ENCODE data around the gene ZBTB49. TPM values are rescaled to one million over a fixed set of nuclear protein-coding genes. Genes with fewer than 3 reads are reported as not detected.
A peak's percentile ranks its signal among the peaks of the same experiment; 100 is the strongest.

ZBTB49 gene
- total RNA-seq, 3 donors from 2014 or later = 3.5 to 8.9 (median 8.4) TPM

DNA sequence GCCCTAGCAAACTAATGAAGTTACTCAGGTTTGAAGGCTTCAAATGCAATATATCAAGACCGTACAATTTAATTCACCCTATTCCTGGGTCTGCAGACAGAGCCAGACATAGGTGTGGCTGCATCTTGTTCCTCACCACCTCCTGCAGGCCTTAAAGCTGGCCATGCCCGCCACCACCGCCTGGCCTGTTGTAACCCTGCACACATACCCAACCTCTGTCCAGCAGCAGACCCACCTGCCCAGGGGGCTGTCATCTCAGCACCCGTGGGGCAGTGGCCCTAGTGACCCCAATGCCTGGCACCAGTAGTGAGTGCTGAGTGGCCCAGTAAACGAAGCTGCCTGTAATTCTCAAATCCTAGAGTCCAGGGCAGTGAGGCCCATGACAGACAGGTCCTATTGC is 40.7 kb downstream of the ZBTB49 start:
- DNase-seq (no peak), ATAC-seq (no peak)
- Histone ChIP-seq H3K9me3 (no peaks in the 10 kb centered on the region), H3K4me1 (ENCODE audit: low read depth) (no peaks in the 10 kb centered on the region), H3K4me3 (no peak overlapping the region), H3K36me3 (ENCODE audit: low read depth) (no peaks in the 10 kb centered on the region)
- intact Hi-C loops (cut with DNase I, micrococcal nuclease) = loop anchor here in 1 of 2 donors (10.0 kb wide), 1 partner anchor 76 kb away; no protein-coding TSS in a partner anchor
- TF ChIP-seq, protein P1, sequence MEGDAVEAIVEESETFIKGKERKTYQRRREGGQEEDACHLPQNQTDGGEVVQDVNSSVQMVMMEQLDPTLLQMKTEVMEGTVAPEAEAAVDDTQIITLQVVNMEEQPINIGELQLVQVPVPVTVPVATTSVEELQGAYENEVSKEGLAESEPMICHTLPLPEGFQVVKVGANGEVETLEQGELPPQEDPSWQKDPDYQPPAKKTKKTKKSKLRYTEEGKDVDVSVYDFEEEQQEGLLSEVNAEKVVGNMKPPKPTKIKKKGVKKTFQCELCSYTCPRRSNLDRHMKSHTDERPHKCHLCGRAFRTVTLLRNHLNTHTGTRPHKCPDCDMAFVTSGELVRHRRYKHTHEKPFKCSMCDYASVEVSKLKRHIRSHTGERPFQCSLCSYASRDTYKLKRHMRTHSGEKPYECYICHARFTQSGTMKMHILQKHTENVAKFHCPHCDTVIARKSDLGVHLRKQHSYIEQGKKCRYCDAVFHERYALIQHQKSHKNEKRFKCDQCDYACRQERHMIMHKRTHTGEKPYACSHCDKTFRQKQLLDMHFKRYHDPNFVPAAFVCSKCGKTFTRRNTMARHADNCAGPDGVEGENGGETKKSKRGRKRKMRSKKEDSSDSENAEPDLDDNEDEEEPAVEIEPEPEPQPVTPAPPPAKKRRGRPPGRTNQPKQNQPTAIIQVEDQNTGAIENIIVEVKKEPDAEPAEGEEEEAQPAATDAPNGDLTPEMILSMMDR (IDR thresholded peaks at IDR 0.05) = no peak

DNA sequence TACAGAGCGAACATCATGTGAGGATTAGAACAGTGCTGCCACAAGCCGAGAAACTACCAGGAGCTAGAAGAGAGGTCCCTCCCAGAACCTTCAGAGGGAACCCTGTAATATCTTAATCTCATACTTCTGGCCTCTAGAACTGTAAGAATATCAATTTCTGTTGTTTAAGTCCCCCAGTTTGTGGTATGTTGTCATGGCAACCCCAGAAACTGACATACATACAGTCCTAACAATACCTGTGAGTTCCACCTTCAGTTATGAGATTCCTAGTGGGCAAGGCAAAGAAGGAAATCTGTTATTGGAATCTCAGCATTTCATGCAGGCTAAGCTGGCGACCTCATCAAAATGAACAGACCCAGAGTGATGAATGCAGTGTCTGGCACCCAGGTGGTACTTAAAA is 42.5 kb downstream of the ZBTB49 start:
- H3K9me3 ChIP-seq = no peaks in the 10 kb centered on the region
- intact Hi-C loops (cut with DNase I, micrococcal nuclease) = loop anchor here in 1 of 2 donors (10.0 kb wide), 1 partner anchor 78 kb away; no protein-coding TSS in a partner anchor
- H3K4me1 ChIP-seq (ENCODE audit: low read depth) = no peaks in the 10 kb centered on the region
- ATAC-seq = no peak
- no peak for DNase-seq
- H3K4me3 ChIP-seq = no peak overlapping the region
- no peaks in the 10 kb centered on the region for H3K36me3 ChIP-seq (ENCODE audit: low read depth)
- TF ChIP-seq, protein P1 (IDR thresholded peaks at IDR 0.05) = no peak

DNA sequence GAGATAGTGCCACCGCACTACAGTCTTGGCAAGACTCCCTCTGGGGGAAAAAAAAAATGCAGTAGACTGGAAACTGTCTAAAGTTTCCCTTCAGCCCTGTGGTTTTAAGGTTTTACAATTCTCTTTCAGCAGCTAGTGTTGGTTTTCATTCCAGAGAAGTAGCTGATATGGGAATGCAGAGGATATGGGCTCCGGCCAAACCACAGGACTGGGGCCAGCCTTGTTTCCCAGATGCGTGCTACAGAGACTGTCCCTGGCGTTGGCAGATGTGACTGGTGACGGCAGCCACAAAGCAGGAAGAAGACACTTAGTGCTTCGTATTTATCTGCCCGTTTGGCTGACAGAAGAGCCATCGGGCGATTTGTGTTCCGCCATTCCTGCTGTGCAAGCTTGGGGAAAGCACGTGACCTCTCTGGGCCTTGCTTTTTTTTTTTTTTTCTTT is 43.2 kb downstream of the ZBTB49 start:
- intact Hi-C loops (cut with DNase I, micrococcal nuclease) = loop anchor here in 1 of 2 donors (10.0 kb wide), 1 partner anchor 78 kb away; no protein-coding TSS in a partner anchor
- TF ChIP-seq, protein P1 (IDR thresholded peaks at IDR 0.05) = no peak
- ATAC-seq (no peak), DNase-seq (peak in 1 of 3 donors; percentile 31)
- H3K4me1 ChIP-seq (ENCODE audit: low read depth) = no peaks in the 10 kb centered on the region
- no peak overlapping the region for H3K4me3 ChIP-seq
- no peaks in the 10 kb centered on the region for H3K36me3 ChIP-seq (ENCODE audit: low read depth)
- H3K9me3 ChIP-seq = no peaks in the 10 kb centered on the region

DNA sequence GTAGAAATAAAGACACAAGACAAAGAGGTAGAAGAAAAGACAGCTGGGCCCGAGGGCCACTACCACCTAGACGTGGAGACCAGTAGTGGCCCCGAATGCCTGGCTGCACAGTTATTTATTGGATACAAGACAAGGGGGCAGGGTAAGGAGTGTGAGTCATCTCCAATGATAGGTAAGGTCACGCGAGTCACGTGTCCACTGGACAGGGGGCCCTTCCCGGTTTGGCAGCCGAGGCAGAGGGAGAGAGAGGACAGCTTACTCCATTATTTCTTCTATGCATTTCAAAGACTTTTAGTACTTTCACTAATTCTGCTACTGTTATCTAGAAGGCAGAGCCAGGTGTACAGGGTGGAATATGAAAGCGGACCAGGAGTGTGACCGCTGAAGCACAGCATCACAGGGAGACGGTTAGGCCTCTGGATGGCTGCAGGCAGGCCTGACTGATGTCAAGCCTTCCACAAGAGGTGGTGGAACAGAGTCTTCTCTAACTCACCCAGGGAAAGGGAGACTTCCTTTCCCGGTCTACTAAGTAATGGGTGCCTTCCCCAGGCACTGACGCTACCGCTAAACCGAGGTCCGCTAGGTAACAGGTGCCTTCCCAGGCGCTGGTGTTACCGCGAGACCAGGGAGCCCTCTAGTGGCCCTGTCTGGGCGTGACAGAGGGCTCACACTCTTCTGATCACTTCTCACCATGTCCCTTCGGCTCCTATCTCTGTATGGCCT is 44.9 kb downstream of the ZBTB49 start:
- Histone ChIP-seq H3K4me3 (no peak overlapping the region), H3K9me3 (no peaks in the 10 kb centered on the region), H3K36me3 (ENCODE audit: low read depth) (no peaks in the 10 kb centered on the region), H3K4me1 (ENCODE audit: low read depth) (no peaks in the 10 kb centered on the region)
- ATAC-seq = peak; percentile 82
- DNase-seq = peak; percentile 67 to 81 (median 76)
- TF ChIP-seq, protein P1 (IDR thresholded peaks at IDR 0.05) = peak; percentile 64
- intact Hi-C loops (cut with DNase I, micrococcal nuclease) = loop anchor here (5.0 to 10.0 kb wide), 2 partner anchors 80 to 83 kb away; no protein-coding TSS in a partner anchor

DNA sequence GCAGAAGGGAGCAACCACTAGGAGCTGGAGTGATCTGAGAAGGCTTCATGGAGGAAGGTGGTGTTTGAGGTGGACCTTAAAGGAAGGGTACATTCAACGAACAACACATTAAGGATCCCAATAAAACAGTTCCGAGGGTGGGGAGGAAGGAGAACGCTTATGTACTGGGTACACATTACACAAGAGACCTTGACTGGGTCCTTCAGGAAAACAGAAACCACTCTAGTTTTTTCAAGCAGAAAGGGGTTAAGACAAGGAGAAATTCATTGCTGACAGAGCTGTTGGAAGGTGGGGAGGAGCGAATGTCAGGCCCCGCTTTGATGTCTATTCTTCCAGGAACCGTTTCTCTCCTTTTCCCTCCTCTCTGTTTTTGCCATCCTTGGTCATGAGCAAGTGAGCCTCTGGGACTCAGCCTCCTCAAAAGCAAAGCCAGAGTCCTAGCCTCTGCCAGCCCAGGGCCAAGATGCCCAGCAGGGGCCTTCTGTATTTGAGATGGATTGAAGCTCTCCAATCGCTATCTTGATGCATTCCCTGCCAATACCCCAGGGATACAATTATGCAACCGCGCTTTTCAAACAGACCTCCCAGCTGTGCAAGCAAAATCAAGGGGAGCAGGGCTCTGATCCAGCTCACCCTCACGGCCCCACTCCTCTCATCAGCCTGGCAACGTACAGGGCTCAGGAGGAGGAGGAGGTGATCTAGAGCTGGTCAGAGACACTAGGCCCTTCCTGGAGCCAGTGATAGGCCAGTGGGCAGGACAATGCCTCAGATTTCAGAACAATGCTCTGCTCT is 48.4 kb downstream of the ZBTB49 start:
- ATAC-seq = no peak
- H3K9me3 ChIP-seq = no peaks in the 10 kb centered on the region

More for the DNA sequence above, 48.4 kb downstream of the ZBTB49 start:
- DNase-seq = no peak
- no peaks in the 10 kb centered on the region for H3K4me1 ChIP-seq (ENCODE audit: low read depth)
- H3K4me3 ChIP-seq = no peak overlapping the region
- intact Hi-C loops (cut with DNase I, micrococcal nuclease) = loop anchor here (5.0 to 10.0 kb wide), 2 partner anchors 84 to 86 kb away; no protein-coding TSS in a partner anchor
- no peaks in the 10 kb centered on the region for H3K36me3 ChIP-seq (ENCODE audit: low read depth)
- TF ChIP-seq, protein P1 (IDR thresholded peaks at IDR 0.05) = no peak
